AG20443 (cell line): ENCODE data around the gene RAET1L.
"Not testable (repeated sequence)": the region's sequence is repeated elsewhere in the genome, so short reads cannot be mapped to it uniquely, and the experiment has no call there.

Experiments used
- DNase-seq: peaks from one replicate; pipeline ENCODE4 v3.0.0; 2012; ENCODE audit warnings: low spot score, mixed read lengths

Gene RAET1L

GRCh38 chr6:150025201-150025917 lies at the start of gene RAET1L:
TSS of gene RAET1L (minus strand) at chr6:150025532. CDS start at chr6:150025471, 61 bp downstream.
- peak; percentile 83 for DNase-seq

- no peak for DNase-seq
Measured at GRCh38 chr6:150075034-150075421, 49.7 kb upstream of the RAET1L start.

GRCh38 chr6:150074396-150075033 lies 49.2 kb upstream of the RAET1L start:
- DNase-seq = not testable (repeated sequence)

- DNase-seq = peak; percentile 81
Measured at GRCh38 chr6:150072201-150072600, 46.9 kb upstream of the RAET1L start.

GRCh38 chr6:150070236-150070818 lies 45.0 kb upstream of the RAET1L start:
- DNase-seq = no peak

GRCh38 chr6:150069706-150070105 lies 44.4 kb upstream of the RAET1L start:
- no peak for DNase-seq

- DNase-seq = peak; percentile 98
Measured at GRCh38 chr6:150068720-150069648, 43.7 kb upstream of the RAET1L start, which contains the start of gene ULBP3. TSS of gene ULBP3 (minus strand) at chr6:150069121. CDS start at chr6:150069066, 55 bp downstream.

- DNase-seq = no peak
Measured at GRCh38 chr6:150068151-150068550, 42.8 kb upstream of the RAET1L start.

- no peak for DNase-seq
Measured at GRCh38 chr6:150065083-150065482, 39.8 kb upstream of the RAET1L start.

- DNase-seq = no peak
Measured at GRCh38 chr6:150063640-150064039, 38.3 kb upstream of the RAET1L start.

- DNase-seq = not testable (repeated sequence)
Measured at GRCh38 chr6:150059973-150060372, 34.6 kb upstream of the RAET1L start.

- no peak for DNase-seq
Measured at GRCh38 chr6:150058986-150059385, 33.7 kb upstream of the RAET1L start.

- no peak for DNase-seq
Measured at GRCh38 chr6:150058231-150058792, 33.0 kb upstream of the RAET1L start.

GRCh38 chr6:150057501-150057951 lies 32.2 kb upstream of the RAET1L start:
- DNase-seq = no peak

- no peak for DNase-seq
Measured at GRCh38 chr6:150056916-150057315, 31.6 kb upstream of the RAET1L start.

- DNase-seq = no peak
Measured at GRCh38 chr6:150056156-150056555, 30.8 kb upstream of the RAET1L start.

- no peak for DNase-seq
Measured at GRCh38 chr6:150055131-150055530, 29.8 kb upstream of the RAET1L start.

GRCh38 chr6:150053450-150053849 lies 28.1 kb upstream of the RAET1L start:
- no peak for DNase-seq

GRCh38 chr6:150050846-150051245 lies 25.5 kb upstream of the RAET1L start:
- no peak for DNase-seq

- no peak for DNase-seq
Measured at GRCh38 chr6:150048099-150048498, 22.8 kb upstream of the RAET1L start.

GRCh38 chr6:150046943-150047342 lies 21.6 kb upstream of the RAET1L start:
- DNase-seq = no peak
